Astrocyte of the hippocampus (primary cell): Measurements from ENCODE around the gene KCNQ4.
A peak's percentile ranks its signal among the peaks of the same experiment; 100 is the strongest.

Source experiments
- DNase-seq: peaks from one replicate; pipeline ENCODE4 v3.0.0; 2011; ENCODE audit warnings: low read depth, low spot score

KCNQ4 gene

GRCh38 chr1:40861224-40862003 lies 77.8 kb downstream of the KCNQ4 start:
- DNase-seq: peak; percentile 76

GRCh38 chr1:40862008-40862863 lies 78.6 kb downstream of the KCNQ4 start, which contains the start of gene CITED4:
Gene CITED4 (minus strand): TSS chr1:40862363. CDS start chr1:40862127, 236 bp downstream.
- DNase-seq: peak; percentile 97

- peak; percentile 38 for DNase-seq
Observed at GRCh38 chr1:40868051-40868723, 84.6 kb downstream of the KCNQ4 start.

DNA sequence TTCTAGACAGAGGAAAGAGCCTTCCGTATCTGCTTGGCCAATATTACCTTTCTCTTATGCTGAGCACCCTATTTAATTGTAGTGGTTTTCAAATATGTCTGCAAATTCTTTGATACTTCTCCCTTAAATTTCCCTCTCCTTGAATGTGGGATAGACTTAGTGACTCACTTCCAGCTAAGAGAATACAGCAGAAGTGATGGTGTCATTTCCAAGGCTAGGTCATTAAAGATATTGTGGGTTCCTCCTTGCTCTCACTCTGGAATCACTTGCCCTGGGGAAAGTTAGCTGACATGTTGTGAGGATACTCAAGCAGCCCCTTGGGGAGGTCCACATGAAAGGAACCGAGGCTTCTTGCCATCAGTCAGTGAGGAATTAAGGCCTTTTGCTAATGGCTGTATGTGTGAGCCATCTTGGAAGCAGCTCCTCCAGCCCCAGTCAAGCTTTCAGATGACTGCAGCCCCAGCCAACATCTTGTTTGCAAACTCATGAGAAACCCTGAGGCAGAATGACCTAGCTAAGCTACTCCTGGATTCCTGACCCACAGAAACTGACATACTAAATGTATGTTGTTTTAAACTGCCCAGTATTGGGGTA lies 86.6 kb downstream of the KCNQ4 start:
- DNase-seq: no peak

DNA sequence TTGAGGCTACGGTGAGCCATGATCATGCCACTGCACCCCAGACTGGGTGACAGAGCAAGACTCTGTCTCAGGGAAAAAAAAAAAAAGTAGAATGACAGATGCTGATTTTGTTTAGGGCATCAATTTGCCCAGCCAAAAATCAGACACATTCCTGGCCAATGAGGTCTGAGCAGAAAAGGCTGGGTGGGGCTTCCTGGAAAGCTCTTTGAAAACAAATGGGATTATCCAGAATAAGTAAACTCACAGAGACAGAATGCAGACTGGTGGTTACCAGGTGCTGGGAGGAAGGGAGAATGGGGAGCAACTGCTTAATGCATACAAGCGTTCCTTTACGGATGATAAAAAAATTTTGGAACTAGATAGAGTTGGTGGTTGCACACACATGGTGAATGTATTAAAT lies 88.7 kb downstream of the KCNQ4 start:
- DNase-seq: no peak

DNA sequence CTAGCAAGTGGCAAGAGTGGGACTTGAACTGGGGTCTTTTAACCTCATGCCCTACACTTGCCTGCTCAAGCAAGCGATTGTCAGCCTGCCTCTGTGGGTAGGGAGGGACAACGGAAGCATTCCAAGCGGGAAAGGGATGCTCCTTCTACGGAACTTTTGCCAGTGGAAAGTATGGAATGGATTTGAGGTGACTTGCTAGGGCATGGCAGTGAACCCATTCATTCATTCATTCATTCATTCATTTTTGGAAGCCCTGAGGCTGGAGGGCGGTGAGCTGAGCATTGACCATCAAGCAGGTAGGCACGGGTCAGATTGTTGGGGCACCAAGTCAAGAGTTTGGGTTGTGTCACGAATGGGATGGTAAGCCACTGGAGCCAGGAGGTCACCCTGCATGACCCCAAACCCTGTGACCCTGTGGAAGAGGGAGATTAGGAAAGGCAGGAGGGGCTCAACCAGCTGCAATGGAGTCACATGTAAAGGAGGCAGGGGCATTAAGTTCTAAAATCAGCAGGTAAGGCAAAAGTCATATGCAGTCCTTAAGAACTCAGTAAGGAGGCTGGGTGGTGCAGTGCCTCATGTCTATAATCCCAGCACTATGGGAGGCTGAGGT lies 90.4 kb downstream of the KCNQ4 start:
- no peak for DNase-seq

DNA sequence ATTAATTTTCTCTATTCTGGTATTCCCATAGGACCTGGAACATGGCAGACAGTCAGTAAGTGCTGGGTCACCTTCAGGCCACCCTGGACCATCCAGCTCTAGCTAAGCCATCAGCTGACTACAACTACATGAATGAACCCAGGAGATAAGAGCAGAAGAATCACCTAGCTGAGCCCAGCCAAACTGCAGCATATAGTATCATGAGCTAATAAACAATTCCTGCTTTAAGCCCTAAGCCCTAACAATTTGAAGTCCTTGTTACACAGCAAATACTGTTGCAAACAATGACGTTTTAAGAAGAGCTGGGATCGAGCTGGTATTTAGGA lies 92.8 kb downstream of the KCNQ4 start:
- no peak for DNase-seq

DNA sequence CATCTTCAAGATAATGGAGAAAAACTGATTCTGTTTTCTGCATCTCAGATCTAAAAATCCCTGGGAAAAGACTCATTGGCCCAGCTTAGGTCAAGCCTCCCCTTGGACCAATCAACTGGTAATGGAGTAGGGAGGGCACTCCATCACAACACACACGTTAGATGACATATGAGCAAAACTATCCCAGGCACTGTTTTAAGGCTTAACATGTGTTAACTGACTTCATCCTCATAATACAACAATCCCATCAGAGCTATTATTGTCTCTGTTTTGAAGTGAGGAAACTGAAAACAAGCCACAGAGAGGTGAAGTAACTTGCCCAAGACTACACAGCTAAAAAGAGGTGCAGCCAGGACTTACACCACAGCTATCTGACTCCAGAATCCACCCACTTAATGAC lies 93.3 kb downstream of the KCNQ4 start:
- no peak for DNase-seq

- DNase-seq: peak; percentile 89
Observed at GRCh38 chr1:40877698-40878097, 94.1 kb downstream of the KCNQ4 start.

DNA sequence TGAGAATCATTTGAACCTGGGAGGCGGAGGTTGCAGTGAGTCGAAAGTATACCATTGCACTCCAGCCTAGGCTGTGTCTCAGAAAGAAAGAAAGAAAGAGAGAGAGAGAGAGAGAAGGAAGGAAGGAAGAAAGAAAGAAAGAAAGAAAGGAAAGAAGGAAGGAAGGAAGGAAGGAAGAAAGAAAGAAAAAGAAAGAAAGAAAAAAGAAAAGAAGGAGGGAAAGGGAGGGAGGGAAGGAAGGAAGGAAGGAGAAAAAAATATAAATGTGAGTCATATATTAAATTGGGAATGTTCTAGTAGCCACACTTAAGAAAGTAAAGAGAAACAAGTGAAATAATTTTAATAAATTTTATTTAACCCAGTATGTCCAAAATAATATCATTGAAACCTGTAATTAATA lies 95.3 kb downstream of the KCNQ4 start:
- no peak for DNase-seq

GRCh38 chr1:40879482-40880175 lies 96.0 kb downstream of the KCNQ4 start:
- DNase-seq: no peak

GRCh38 chr1:40880813-40881549 lies 97.4 kb downstream of the KCNQ4 start:
- DNase-seq: no peak

GRCh38 chr1:40884055-40884795 lies 100.6 kb downstream of the KCNQ4 start:
- no peak for DNase-seq

DNA sequence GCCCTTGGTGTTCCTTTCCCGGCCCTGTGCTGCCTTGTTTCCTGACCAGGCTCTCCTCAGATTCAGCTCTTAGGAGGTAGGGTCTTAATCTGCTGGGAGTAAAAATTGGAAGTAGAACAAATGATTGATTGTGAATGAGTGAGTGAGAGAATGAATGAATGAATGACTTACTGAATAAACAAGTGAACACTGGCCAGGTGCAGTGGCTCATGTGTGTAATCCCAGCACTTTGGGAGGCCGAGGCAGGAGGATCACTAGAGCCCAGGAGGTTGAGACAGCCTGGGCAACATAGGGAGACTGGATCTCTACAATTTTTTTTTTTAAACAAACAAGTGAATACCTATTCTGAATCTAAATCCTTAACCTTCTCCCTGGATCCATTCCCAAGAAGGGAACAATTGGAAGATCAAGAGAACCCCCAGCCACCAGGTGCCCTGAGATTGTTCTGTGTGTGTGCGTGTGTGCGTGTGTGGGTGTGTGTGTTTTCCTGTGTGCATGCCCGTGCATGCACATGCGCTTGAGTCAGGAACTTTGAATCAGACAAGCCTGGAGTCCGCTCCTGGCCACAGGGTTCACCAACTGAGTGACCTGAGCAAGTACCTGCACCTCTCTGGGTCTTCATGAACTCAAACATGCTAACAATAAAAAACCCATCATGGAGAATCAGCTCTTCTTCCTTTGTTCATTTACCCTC lies 102.9 kb downstream of the KCNQ4 start:
- DNase-seq: no peak

DNA sequence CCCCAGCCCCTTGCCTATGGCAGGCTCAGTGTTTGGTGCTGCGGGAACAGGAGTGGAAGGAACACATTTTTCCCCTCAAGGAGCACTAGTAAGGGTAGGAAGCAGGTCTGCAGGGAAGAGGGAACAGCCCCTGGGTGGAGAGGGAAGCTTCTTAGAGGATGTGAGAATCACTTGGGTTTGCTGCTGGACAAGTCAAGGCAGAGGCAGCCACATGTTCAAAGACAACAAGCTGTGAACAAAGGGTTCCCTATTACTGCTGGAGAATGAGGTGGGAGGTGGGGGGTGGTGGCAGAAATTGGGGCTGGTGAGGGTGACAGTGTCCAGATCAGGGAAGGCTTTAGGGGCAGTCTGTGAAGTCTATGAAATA lies 103.4 kb downstream of the KCNQ4 start:
- DNase-seq: no peak

DNA sequence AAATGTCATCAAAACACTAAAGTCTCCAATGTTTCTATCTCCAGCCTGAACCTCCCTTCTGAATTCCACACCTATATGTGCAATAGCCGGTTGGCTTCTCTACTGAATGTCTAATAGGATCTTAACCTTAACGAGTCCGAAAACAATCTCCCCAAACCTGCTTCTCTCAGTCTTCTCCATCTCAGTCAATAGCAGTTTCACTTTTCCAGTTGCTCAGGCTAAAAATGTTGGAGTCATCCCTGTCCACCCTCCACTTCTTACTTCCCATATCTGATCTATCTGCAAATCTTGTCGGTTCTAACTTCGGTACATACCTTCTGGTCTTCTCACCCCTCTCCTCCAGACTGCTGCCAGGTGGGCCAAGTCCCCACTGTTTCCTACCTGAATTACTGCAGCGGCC lies 104.1 kb downstream of the KCNQ4 start:
- DNase-seq: no peak
